GM23338 (cell line): ENCODE measurements around the gene CIAO3.
"Not testable (repeated sequence)": the region's sequence is repeated elsewhere in the genome, so short reads cannot be mapped to it uniquely, and the experiment has no call there.

Experiments used
- CTCF ChIP-seq, 2 experiments: fragments of 200-600 bp in 1 of 2; sonication (generic) in 1 of 2; conservative IDR thresholded peaks; 2 replicates each; pipeline versions ENCODE4 v1.5.1 to v1.6.1; 2016 to 2017; ENCODE audit warnings: antibody characterized with exemption in 2 of 2, low read depth in 2 of 2, mild to moderate bottlenecking in 2 of 2, moderate library complexity in 1 of 2
- EZH2 ChIP-seq: fragments of 200-600 bp; sonication (generic); IDR thresholded peaks from one replicate; pipeline ENCODE4 v1.8.0; 2017; ENCODE audit warnings: antibody characterized with exemption, mild to moderate bottlenecking, low read depth; ENCODE audit not compliant: unreplicated experiment
- JUNB ChIP-seq: IDR thresholded peaks from one replicate; pipeline ENCODE4 v1.6.1; 2016; ENCODE audit warnings: antibody characterized with exemption; ENCODE audit not compliant: unreplicated experiment
- POLR2AphosphoS5 ChIP-seq: IDR thresholded peaks from 2 replicates; pipeline ENCODE4 v1.6.1; 2016; ENCODE audit warnings: antibody characterized with exemption, low read depth
- TF ChIP-seq, protein P1 (sequence below): IDR thresholded peaks from one replicate; pipeline ENCODE4 v1.6.1; 2018; ENCODE audit warnings: antibody characterized with exemption; ENCODE audit not compliant: unreplicated experiment

- not testable (repeated sequence) for TF ChIP-seq CTCF (conservative IDR thresholded peaks at IDR 0.05; ENCODE audit: low read depth in 2 of 2); POLR2AphosphoS5; EZH2; JUNB
- TF ChIP-seq, protein P1, sequence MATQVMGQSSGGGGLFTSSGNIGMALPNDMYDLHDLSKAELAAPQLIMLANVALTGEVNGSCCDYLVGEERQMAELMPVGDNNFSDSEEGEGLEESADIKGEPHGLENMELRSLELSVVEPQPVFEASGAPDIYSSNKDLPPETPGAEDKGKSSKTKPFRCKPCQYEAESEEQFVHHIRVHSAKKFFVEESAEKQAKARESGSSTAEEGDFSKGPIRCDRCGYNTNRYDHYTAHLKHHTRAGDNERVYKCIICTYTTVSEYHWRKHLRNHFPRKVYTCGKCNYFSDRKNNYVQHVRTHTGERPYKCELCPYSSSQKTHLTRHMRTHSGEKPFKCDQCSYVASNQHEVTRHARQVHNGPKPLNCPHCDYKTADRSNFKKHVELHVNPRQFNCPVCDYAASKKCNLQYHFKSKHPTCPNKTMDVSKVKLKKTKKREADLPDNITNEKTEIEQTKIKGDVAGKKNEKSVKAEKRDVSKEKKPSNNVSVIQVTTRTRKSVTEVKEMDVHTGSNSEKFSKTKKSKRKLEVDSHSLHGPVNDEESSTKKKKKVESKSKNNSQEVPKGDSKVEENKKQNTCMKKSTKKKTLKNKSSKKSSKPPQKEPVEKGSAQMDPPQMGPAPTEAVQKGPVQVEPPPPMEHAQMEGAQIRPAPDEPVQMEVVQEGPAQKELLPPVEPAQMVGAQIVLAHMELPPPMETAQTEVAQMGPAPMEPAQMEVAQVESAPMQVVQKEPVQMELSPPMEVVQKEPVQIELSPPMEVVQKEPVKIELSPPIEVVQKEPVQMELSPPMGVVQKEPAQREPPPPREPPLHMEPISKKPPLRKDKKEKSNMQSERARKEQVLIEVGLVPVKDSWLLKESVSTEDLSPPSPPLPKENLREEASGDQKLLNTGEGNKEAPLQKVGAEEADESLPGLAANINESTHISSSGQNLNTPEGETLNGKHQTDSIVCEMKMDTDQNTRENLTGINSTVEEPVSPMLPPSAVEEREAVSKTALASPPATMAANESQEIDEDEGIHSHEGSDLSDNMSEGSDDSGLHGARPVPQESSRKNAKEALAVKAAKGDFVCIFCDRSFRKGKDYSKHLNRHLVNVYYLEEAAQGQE: not testable (repeated sequence)
These were observed 2.1 kb upstream of the CIAO3 start for GRCh38 chr16:742894-743293.
